Measurements from ENCODE around the gene STYK1.
A peak's percentile ranks its signal among the peaks of the same experiment; 100 is the strongest.

The STYK1 gene

DNA sequence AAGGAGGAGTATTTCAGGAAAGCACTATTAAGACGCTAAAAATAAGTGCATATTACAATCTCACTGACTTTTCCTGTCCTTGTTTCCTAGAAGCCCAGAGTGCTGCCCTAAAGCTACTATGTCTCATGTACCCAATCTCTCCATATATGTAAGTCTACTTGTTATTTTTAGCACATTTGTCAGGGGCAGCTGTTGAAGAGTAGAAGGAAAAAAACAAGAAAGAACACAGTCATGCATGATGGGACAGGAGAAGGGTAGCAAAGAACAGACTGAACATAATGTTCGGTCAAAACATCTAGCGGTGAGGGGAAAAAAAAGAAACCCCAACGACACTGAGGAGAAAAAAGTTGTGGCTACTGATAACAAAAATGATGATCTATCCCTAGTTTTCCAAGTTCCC lies 35.0 kb upstream of the STYK1 start:
- H3K36me3 Mint-ChIP-seq (ENCODE audit: low read depth): peaks cover 71% of the 10 kb centered on the region
- DNase-seq (no peak), ATAC-seq (no peak)
- H3K27ac Mint-ChIP-seq: no peak overlapping the region
- H3K4me3 Mint-ChIP-seq: no peak overlapping the region
- H3K9me3 Mint-ChIP-seq: no peaks in the 10 kb centered on the region
- H3K27me3 Mint-ChIP-seq: no peaks in the 10 kb centered on the region
- peaks cover 5% of the 10 kb centered on the region for H3K4me1 Mint-ChIP-seq

DNA sequence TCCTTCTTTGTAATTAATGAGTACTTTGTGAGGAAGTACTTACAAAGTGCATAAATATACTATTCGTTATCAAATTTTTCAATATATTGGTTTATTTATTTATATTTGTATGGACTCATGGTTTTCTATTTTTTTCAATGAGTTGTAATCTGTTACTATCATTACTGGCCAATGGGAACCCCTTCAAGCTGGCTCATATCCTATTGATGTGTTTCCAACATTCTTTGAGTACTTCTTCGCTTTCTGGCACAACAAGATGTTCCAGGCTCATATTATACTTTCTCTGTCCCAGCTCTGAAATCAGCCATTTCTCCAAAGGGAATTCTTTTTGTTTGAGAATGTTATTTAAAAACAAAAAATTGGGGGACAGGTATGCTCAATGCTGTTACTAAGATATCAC lies 31.8 kb upstream of the STYK1 start:
- H3K27ac Mint-ChIP-seq: no peak overlapping the region
- no peak for DNase-seq
- peaks cover 18% of the 10 kb centered on the region for H3K4me1 Mint-ChIP-seq
- ATAC-seq: no peak
- H3K27me3 Mint-ChIP-seq: no peaks in the 10 kb centered on the region
- no peak overlapping the region for H3K4me3 Mint-ChIP-seq
- H3K9me3 Mint-ChIP-seq: no peaks in the 10 kb centered on the region
- peaks cover 67% of the 10 kb centered on the region for H3K36me3 Mint-ChIP-seq (ENCODE audit: low read depth)

DNA sequence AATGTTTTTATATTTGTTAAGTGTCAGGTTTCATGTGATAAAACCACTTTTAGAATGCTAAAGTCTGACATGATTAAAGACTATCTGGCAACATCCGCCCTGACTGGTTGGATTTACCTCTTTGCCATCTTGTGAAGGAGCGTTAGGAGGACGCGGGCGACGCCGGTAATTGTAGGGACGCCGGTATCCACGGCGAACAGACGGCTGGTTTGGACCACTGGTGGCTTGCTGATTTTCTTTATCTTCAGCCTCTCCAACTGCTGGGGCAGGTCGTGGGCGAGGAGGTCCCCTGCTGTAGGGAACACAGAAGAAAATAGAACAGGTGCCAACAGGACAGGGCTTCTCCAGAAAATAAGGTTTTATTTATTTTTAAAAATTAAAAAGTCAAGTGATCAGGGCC lies 28.0 kb upstream of the STYK1 start:
- Mint-ChIP-seq H3K4me1 (peaks cover 16% of the 10 kb centered on the region), H3K27me3 (no peaks in the 10 kb centered on the region), H3K27ac (peak overlapping the region; percentile 72), H3K4me3 (no peak overlapping the region), H3K36me3 (ENCODE audit: low read depth) (peaks cover 65% of the 10 kb centered on the region), H3K9me3 (no peaks in the 10 kb centered on the region)
- no peak for DNase-seq
- no peak for ATAC-seq

DNA sequence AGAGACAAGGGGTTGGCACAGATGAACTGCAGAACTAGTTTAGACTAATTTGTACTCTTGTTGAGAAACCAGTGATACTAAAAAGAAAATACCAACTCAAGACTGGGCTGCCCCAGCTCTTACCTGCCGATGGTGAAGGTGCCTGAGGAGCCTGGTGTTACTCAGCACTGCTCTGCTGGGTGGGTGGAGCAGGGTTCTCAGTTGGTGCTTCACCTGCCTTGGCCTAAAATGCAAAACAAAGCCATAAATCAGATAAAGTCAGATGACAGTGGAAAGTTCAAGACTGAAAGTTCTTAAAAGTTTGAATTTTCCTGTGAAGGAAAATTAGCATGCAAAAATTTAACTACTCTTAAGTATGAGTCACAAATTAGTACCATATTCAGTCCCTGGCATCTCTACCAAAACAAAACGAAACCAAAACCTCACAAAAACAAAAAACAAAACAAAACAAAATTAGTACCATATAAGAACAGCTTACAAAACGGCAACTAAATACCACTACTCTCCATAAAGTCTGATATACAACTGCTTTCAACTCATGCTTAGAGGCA lies 27.4 kb upstream of the STYK1 start:
- Mint-ChIP-seq H3K36me3 (ENCODE audit: low read depth) (peaks cover 67% of the 10 kb centered on the region), H3K4me3 (peak overlapping the region; percentile 0), H3K27me3 (no peaks in the 10 kb centered on the region), H3K4me1 (peaks cover 16% of the 10 kb centered on the region), H3K27ac (peak overlapping the region; percentile 72), H3K9me3 (no peaks in the 10 kb centered on the region)
- peak; percentile 23 for DNase-seq
- peak; percentile 96 for ATAC-seq

GRCh38 chr12:10700581-10700980 lies 26.7 kb upstream of the STYK1 start:
- no peak for DNase-seq
- ATAC-seq: no peak
- H3K27me3 Mint-ChIP-seq: no peaks in the 10 kb centered on the region
- H3K27ac Mint-ChIP-seq: peak overlapping the region; percentile 72
- H3K4me1 Mint-ChIP-seq: peaks cover 16% of the 10 kb centered on the region
- H3K9me3 Mint-ChIP-seq: no peaks in the 10 kb centered on the region
- no peak overlapping the region for H3K4me3 Mint-ChIP-seq
- peaks cover 68% of the 10 kb centered on the region for H3K36me3 Mint-ChIP-seq (ENCODE audit: low read depth)

DNA sequence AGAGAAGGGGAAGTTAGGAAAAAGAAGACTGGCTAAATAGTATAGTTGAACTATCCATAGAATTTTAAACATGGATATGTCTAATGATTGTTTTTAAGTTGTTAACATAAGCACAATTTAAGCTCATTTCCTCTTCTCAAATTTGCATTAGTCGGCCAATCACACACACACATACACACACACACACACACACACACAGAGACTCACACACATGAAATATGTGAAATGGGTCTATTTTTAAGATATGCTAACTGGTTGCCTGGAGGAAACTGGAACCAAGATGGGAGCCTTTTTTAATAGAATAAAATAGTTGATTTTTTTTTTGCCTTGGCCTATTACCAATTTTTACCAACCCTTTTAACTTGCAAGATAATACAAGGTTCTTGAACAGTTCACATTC lies 24.0 kb upstream of the STYK1 start:
- DNase-seq: no peak
- ATAC-seq: no peak
- no peaks in the 10 kb centered on the region for H3K9me3 Mint-ChIP-seq
- no peak overlapping the region for H3K4me3 Mint-ChIP-seq
- no peak overlapping the region for H3K27ac Mint-ChIP-seq
- no peaks in the 10 kb centered on the region for H3K27me3 Mint-ChIP-seq
- H3K36me3 Mint-ChIP-seq (ENCODE audit: low read depth): peaks cover 64% of the 10 kb centered on the region
- peaks cover 16% of the 10 kb centered on the region for H3K4me1 Mint-ChIP-seq

DNA sequence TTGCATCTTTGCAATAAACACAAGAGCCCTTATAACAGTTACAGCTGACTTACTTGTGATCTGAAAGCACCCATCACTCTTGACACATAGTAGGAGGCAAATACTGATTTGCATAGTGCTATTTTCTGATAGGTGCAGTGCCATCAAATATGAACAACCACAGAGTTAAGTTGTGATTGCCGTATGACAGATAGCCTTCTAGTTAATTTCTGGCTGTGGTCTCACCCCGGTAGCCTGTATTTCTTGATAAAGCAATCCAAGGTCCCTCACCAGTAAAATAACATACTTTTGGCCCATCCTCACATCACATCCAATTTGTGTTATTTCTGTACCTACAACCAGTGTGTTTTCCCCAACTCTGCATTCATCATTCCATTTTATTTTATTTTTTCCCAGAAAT lies 23.3 kb upstream of the STYK1 start:
- no peaks in the 10 kb centered on the region for H3K9me3 Mint-ChIP-seq
- H3K4me3 Mint-ChIP-seq: no peak overlapping the region
- no peaks in the 10 kb centered on the region for H3K27me3 Mint-ChIP-seq
- H3K4me1 Mint-ChIP-seq: peaks cover 16% of the 10 kb centered on the region
- ATAC-seq (no peak), DNase-seq (no peak)
- H3K27ac Mint-ChIP-seq: no peak overlapping the region
- peaks cover 59% of the 10 kb centered on the region for H3K36me3 Mint-ChIP-seq (ENCODE audit: low read depth)

DNA sequence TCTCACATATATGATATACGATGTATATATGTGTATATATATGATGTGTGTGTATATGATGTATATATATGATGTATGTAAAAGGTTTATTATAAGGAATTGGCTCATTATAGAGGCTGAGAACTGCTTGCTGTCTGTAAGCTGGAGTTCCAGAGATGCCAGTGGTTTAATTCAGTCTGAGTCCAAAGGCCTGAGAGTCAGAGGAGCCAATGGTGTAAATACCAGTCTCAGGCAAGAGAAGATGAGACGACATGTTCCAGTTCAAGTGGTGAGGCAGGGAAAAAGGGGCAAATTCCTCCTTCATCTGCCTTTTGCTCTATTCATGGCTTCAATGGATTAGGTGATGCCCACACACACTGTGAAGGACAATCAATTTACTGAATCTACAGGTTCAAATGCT lies 17.1 kb upstream of the STYK1 start:
- Mint-ChIP-seq H3K4me3 (no peak overlapping the region), H3K27ac (no peak overlapping the region), H3K9me3 (peaks cover 9% of the 10 kb centered on the region), H3K36me3 (ENCODE audit: low read depth) (peaks cover 12% of the 10 kb centered on the region), H3K4me1 (no peaks in the 10 kb centered on the region), H3K27me3 (peaks cover 4% of the 10 kb centered on the region)
- ATAC-seq (no peak), DNase-seq (no peak)

DNA sequence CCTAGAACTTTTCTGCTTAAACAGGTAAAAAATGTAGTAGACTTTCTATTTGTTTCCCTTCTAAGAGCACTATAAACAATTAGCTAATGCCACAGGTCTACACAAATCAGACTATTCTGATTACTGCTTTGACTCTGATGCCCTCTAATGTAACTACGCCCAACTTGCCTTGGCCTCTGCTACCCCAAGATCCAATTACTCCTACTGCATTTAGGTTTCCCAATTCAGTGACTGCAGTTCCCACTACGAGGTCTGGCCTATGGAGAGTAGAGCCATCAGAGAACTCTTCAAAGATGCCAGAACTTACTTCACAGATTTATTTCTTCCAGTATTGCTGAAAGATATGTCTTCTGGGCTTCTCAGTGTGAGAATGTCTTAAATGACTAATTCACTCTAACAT lies 15.3 kb upstream of the STYK1 start:
- Mint-ChIP-seq H3K27ac (no peak overlapping the region), H3K27me3 (peaks cover 12% of the 10 kb centered on the region), H3K9me3 (peaks cover 9% of the 10 kb centered on the region), H3K4me1 (no peaks in the 10 kb centered on the region), H3K36me3 (ENCODE audit: low read depth) (peaks cover 8% of the 10 kb centered on the region), H3K4me3 (no peak overlapping the region)
- DNase-seq (no peak), ATAC-seq (no peak)

- H3K9me3 Mint-ChIP-seq: peaks cover 9% of the 10 kb centered on the region
- no peaks in the 10 kb centered on the region for H3K4me1 Mint-ChIP-seq
- ATAC-seq (no peak), DNase-seq (no peak)
- H3K27ac Mint-ChIP-seq: no peak overlapping the region
- H3K4me3 Mint-ChIP-seq: no peak overlapping the region
- H3K36me3 Mint-ChIP-seq (ENCODE audit: low read depth): peaks cover 3% of the 10 kb centered on the region
- peaks cover 12% of the 10 kb centered on the region for H3K27me3 Mint-ChIP-seq
Observed at GRCh38 chr12:10688042-10688441, 14.2 kb upstream of the STYK1 start.

DNA sequence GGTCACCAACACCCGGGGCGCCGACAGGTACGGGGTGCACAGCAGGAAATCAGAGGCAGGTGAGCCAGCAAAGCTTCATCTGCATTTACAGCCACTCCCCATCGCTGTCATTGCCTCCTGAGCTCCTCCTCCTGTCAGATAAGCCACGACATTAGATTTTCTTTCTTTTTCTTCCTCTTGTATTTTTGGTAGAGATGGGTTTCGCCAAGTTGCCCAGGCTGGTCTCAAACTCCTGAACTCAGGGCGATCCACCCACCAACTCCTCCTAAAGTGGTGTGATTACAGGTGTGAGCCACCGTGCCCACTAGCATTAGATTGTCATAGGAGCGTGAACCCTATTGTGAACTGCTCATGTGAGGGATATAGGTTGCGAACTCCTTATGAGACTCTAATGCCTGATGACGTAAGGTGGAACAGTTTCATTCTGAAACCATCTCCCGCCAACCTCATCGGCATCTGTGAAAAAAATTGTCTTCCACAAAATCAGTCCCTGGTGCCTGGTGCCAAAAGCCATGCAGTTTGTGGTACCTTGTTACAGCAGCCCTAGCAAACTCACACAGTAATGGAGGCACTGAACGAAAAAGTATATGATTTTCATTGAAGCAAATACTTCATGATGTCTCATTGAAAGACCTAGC lies 1.5 kb downstream of the STYK1 start:
- Mint-ChIP-seq H3K4me3 (peak overlapping the region; percentile 78), H3K27ac (peak overlapping the region; percentile 49), H3K9me3 (no peaks in the 10 kb centered on the region), H3K4me1 (peaks cover 41% of the 10 kb centered on the region), H3K27me3 (peaks cover 16% of the 10 kb centered on the region), H3K36me3 (ENCODE audit: low read depth) (no peaks in the 10 kb centered on the region)
- ATAC-seq (peak; percentile 13), DNase-seq (peak; percentile 9)

DNA sequence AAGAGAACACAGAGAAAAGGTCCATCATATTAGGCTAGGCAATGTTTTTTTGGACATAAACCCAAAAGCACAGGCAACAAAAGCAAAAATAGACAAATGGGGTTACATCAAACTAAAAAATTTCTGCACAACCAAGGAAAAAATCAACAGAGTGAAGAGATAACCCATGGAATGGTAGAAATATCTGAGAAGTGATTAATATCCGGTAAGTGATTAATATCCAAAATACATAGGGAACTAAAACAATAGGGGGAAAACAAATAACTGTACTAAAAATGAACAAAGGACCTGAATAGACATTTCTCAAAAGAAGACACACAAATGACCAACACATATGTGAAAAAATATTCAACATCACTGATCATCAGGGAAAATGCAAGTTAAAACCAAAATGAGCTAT lies 4.3 kb downstream of the STYK1 start:
- Mint-ChIP-seq H3K27ac (no peak overlapping the region), H3K27me3 (peaks cover 2% of the 10 kb centered on the region), H3K36me3 (ENCODE audit: low read depth) (no peaks in the 10 kb centered on the region), H3K4me3 (no peak overlapping the region), H3K9me3 (no peaks in the 10 kb centered on the region), H3K4me1 (peaks cover 34% of the 10 kb centered on the region)
- no peak for ATAC-seq
- DNase-seq: no peak

GRCh38 chr12:10668526-10668925 lies 5.3 kb downstream of the STYK1 start:
- ATAC-seq (no peak), DNase-seq (no peak)
- Mint-ChIP-seq H3K4me1 (peaks cover 24% of the 10 kb centered on the region), H3K9me3 (no peaks in the 10 kb centered on the region), H3K36me3 (ENCODE audit: low read depth) (no peaks in the 10 kb centered on the region), H3K27me3 (no peaks in the 10 kb centered on the region), H3K4me3 (peak overlapping the region; percentile 66), H3K27ac (no peak overlapping the region)

- Mint-ChIP-seq H3K9me3 (no peaks in the 10 kb centered on the region), H3K4me3 (peak overlapping the region; percentile 0), H3K27me3 (no peaks in the 10 kb centered on the region), H3K27ac (no peak overlapping the region), H3K4me1 (peaks cover 17% of the 10 kb centered on the region), H3K36me3 (ENCODE audit: low read depth) (no peaks in the 10 kb centered on the region)
- ATAC-seq (no peak), DNase-seq (no peak)
Observed at GRCh38 chr12:10667581-10667980, 6.3 kb downstream of the STYK1 start.

- Mint-ChIP-seq H3K9me3 (no peaks in the 10 kb centered on the region), H3K36me3 (ENCODE audit: low read depth) (no peaks in the 10 kb centered on the region), H3K27ac (no peak overlapping the region), H3K4me3 (no peak overlapping the region), H3K4me1 (peaks cover 10% of the 10 kb centered on the region), H3K27me3 (peaks cover 3% of the 10 kb centered on the region)
- no peak for DNase-seq
- ATAC-seq: no peak
Observed at GRCh38 chr12:10664499-10664898, 9.4 kb downstream of the STYK1 start.

GRCh38 chr12:10663869-10664268 lies 10.0 kb downstream of the STYK1 start:
- ATAC-seq (no peak), DNase-seq (no peak)
- H3K27me3 Mint-ChIP-seq: peaks cover 3% of the 10 kb centered on the region
- H3K4me1 Mint-ChIP-seq: peaks cover 10% of the 10 kb centered on the region
- H3K9me3 Mint-ChIP-seq: no peaks in the 10 kb centered on the region
- H3K36me3 Mint-ChIP-seq (ENCODE audit: low read depth): no peaks in the 10 kb centered on the region
- H3K27ac Mint-ChIP-seq: no peak overlapping the region
- no peak overlapping the region for H3K4me3 Mint-ChIP-seq
